ENCODE data around the gene DDR1. TPM values are rescaled to one million over a fixed set of nuclear protein-coding genes. Genes with fewer than 3 reads are reported as not detected.

DDR1 gene
- total RNA-seq, 2 experiments from 2014 or later, result 6.5 to 6.6 TPM

DNA sequence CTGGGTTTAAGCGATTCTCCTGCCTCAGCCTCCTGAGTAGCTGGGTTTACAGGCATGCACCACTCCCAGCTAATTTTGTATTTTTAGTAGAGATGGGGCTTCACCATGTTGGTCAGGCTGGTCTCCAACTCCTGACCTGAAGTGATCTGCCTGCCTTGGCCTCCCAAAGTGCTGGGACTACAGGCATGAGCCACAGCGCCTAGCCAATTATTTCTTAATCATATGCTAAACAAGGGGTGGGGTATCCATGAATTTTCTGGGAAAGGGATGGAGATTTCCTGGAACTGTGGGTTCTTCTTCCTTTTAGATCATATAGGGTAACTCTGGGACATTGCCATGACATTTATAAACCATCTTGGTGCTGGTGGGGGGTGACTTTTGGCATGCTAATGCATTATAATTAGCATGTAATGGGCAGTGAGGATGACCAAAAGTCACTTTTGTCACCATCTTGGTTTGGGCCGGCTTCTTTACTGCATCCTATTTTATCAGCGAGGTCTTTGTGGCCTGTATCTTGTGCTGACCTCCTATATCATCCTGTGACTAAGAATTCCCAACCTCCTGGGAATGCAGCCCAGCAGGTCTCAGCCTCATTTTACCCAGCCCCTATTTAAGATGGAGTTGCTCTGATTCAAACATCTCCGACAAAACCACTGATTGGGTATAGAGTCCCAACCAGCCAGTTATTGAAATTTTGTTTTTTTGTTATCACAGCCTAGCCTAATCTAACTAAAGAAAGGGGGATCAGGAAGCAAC, 29.9 kb upstream of the DDR1 start:
- no peaks in the 10 kb centered on the region for H3K27me3 Mint-ChIP-seq
- H3K4me3 Mint-ChIP-seq, result no peak overlapping the region
- H3K4me1 Mint-ChIP-seq (ENCODE audit: low read depth), result no peaks in the 10 kb centered on the region
- DNase-seq (no peak), ATAC-seq (ENCODE audit: poor library complexity) (no peak)
- ChIA-PET POLR2A (no interaction called here), CTCF (interaction anchor here (0.7 kb wide), 1 partner anchor 12 kb away, joined by 3 read pairs; no protein-coding TSS in a partner anchor)
- Histone ChIP-seq H3K9me3 (ENCODE audit: control insufficient read depth in 1 of 2, insufficient read depth in 1 of 2, low read length in 2 of 2) (peaks cover 10 to 12% of the 10 kb centered on the region in 2 experiments), H3K4me3 (ENCODE audit: low read length) (no peak overlapping the region), H3K27ac (ENCODE audit: low read depth in 1 of 2, low read length in 2 of 2) (no peak overlapping the region), H3K27me3 (ENCODE audit: control insufficient read depth in 1 of 2, insufficient read depth in 2 of 2, low read length in 2 of 2) (peaks cover 0 to 3% of the 10 kb centered on the region in 2 experiments), H3K36me3 (ENCODE audit: insufficient read depth, low read length) (no peaks in the 10 kb centered on the region), H3K4me1 (ENCODE audit: insufficient read depth, low read length) (no peaks in the 10 kb centered on the region)
- no peaks in the 10 kb centered on the region for H3K36me3 Mint-ChIP-seq (ENCODE audit: low read depth)
- no peak for TF ChIP-seq CTCF (IDR thresholded peaks at IDR 0.05)
- no peak overlapping the region for H3K27ac Mint-ChIP-seq
- intact Hi-C loops (cut with DNase I, micrococcal nuclease), result no loop called here
- peaks cover 10% of the 10 kb centered on the region for H3K9me3 Mint-ChIP-seq

DNA sequence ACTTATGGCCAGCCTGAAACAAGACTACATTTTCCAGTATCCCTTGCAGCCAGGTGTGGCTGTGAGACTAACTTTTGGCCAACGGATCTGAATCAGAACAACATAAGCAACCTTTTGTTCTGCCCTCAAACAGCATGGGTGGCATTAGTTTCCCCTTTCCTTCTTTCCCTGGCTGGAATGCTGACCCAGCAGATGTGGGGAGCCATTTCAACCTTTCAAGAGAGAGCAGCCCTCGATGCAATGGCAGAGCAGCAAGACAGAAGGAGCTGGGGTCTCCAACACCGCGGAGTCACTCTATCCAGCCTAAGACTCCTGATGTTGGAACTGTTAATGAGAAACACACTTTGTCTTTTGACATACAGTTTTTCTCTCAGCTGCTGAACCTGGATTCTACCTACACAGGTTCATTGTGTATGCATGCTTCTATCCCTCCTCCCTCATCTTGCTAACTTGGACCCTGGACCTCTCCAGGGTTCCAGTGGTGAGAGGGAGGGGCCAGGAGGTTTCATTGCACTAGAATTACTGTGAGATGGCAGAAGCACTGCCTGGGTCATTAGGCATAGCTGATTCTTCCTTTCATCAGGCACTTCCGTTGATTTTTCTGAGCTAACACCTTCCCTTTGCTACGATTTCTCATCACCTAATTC, 28.8 kb upstream of the DDR1 start:
- ATAC-seq (ENCODE audit: poor library complexity) (no peak), DNase-seq (no peak)
- Mint-ChIP-seq H3K4me1 (ENCODE audit: low read depth) (no peaks in the 10 kb centered on the region), H3K27ac (no peak overlapping the region), H3K27me3 (no peaks in the 10 kb centered on the region), H3K9me3 (peaks cover 10% of the 10 kb centered on the region), H3K36me3 (ENCODE audit: low read depth) (no peaks in the 10 kb centered on the region), H3K4me3 (no peak overlapping the region)
- CTCF ChIA-PET, result no interaction called here
- no peak overlapping the region for H3K27ac ChIP-seq (ENCODE audit: low read depth in 1 of 2, low read length in 2 of 2)
- H3K36me3 ChIP-seq (ENCODE audit: insufficient read depth, low read length), result no peaks in the 10 kb centered on the region
- intact Hi-C loops (cut with DNase I, micrococcal nuclease), result no loop called here
- no peak overlapping the region for H3K4me3 ChIP-seq (ENCODE audit: low read length)
- no peak for TF ChIP-seq CTCF (IDR thresholded peaks at IDR 0.05)
- POLR2A ChIA-PET, result interaction anchor here (0.9 kb wide), 1 partner anchor 21 kb away, joined by 3 read pairs; no protein-coding TSS in a partner anchor
- H3K9me3 ChIP-seq (ENCODE audit: control insufficient read depth in 1 of 2, insufficient read depth in 1 of 2, low read length in 2 of 2), result peaks cover 12 to 19% of the 10 kb centered on the region in 2 experiments
- peaks cover 0 to 3% of the 10 kb centered on the region in 2 experiments for H3K27me3 ChIP-seq (ENCODE audit: control insufficient read depth in 1 of 2, insufficient read depth in 2 of 2, low read length in 2 of 2)
- H3K4me1 ChIP-seq (ENCODE audit: insufficient read depth, low read length), result no peaks in the 10 kb centered on the region

- ChIA-PET CTCF (no interaction called here), POLR2A (no interaction called here)
- Histone ChIP-seq H3K4me1 (ENCODE audit: insufficient read depth, low read length) (no peaks in the 10 kb centered on the region), H3K4me3 (ENCODE audit: low read length) (no peak overlapping the region), H3K36me3 (ENCODE audit: insufficient read depth, low read length) (no peaks in the 10 kb centered on the region), H3K9me3 (ENCODE audit: control insufficient read depth in 1 of 2, insufficient read depth in 1 of 2, low read length in 2 of 2) (peaks cover under 1 to 10% of the 10 kb centered on the region in 2 experiments), H3K27ac (ENCODE audit: low read depth in 1 of 2, low read length in 2 of 2) (no peak overlapping the region), H3K27me3 (ENCODE audit: control insufficient read depth in 1 of 2, insufficient read depth in 2 of 2, low read length in 2 of 2) (peaks cover 0 to 3% of the 10 kb centered on the region in 2 experiments)
- H3K4me3 Mint-ChIP-seq, result no peak overlapping the region
- no peak overlapping the region for H3K27ac Mint-ChIP-seq
- H3K4me1 Mint-ChIP-seq (ENCODE audit: low read depth), result no peaks in the 10 kb centered on the region
- H3K27me3 Mint-ChIP-seq, result no peaks in the 10 kb centered on the region
- intact Hi-C loops (cut with DNase I, micrococcal nuclease), result no loop called here
- ATAC-seq (ENCODE audit: poor library complexity), result no peak
- DNase-seq, result no peak
- peaks cover 4% of the 10 kb centered on the region for H3K36me3 Mint-ChIP-seq (ENCODE audit: low read depth)
- TF ChIP-seq CTCF (IDR thresholded peaks at IDR 0.05), result no peak
- peaks cover 3% of the 10 kb centered on the region for H3K9me3 Mint-ChIP-seq
These were observed 27.2 kb upstream of the DDR1 start for GRCh38 chr6:30857112-30857511.
